ENCODE measurements around the gene AHNAK.
A peak's percentile ranks its signal among the peaks of the same experiment; 100 is the strongest.
"Not testable (repeated sequence)": the region's sequence is repeated elsewhere in the genome, so short reads cannot be mapped to it uniquely, and the experiment has no call there.

Gene AHNAK, protein sequence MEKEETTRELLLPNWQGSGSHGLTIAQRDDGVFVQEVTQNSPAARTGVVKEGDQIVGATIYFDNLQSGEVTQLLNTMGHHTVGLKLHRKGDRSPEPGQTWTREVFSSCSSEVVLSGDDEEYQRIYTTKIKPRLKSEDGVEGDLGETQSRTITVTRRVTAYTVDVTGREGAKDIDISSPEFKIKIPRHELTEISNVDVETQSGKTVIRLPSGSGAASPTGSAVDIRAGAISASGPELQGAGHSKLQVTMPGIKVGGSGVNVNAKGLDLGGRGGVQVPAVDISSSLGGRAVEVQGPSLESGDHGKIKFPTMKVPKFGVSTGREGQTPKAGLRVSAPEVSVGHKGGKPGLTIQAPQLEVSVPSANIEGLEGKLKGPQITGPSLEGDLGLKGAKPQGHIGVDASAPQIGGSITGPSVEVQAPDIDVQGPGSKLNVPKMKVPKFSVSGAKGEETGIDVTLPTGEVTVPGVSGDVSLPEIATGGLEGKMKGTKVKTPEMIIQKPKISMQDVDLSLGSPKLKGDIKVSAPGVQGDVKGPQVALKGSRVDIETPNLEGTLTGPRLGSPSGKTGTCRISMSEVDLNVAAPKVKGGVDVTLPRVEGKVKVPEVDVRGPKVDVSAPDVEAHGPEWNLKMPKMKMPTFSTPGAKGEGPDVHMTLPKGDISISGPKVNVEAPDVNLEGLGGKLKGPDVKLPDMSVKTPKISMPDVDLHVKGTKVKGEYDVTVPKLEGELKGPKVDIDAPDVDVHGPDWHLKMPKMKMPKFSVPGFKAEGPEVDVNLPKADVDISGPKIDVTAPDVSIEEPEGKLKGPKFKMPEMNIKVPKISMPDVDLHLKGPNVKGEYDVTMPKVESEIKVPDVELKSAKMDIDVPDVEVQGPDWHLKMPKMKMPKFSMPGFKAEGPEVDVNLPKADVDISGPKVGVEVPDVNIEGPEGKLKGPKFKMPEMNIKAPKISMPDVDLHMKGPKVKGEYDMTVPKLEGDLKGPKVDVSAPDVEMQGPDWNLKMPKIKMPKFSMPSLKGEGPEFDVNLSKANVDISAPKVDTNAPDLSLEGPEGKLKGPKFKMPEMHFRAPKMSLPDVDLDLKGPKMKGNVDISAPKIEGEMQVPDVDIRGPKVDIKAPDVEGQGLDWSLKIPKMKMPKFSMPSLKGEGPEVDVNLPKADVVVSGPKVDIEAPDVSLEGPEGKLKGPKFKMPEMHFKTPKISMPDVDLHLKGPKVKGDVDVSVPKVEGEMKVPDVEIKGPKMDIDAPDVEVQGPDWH (N-terminal part only)

DNA sequence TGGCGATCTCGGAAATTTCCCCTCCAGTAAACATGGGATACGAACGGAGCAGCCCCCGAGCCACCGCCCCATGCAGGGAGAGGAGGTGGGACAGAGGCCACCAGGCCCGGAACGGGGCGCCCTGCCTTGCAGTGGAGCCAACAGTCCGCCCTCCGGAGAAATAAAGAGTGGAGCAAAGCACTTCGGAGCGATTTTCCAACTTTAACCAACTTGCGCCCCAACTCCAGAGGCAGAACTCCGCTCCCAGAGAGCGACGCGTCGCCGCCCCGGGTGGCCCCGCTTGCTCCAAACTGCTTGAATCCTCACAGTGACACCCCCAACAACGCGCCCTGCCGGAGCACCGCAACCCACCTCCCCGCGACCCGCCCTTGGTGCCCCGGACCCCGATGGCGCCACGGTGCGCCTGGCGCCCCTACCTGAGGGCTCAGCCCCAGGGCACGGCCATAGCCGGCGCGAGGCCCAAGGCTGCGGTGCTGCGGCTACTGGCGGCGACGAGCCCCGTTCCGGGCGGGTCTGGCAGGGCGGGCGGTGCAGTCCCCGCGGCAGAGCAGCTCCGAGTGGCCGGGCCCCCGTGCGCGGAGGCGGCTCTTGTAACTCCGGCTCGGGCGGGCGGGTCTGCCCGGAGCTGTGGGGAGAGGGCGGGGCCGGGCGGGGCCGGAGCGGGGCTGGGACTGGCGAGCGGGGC lies at the start of gene AHNAK:
AHNAK (minus strand) TSS at position 563 of the 685 bp plus-strand sequence. CDS start 10,708 bp downstream, outside the sequence.
- DNase-seq = peak; percentile 53

DNA sequence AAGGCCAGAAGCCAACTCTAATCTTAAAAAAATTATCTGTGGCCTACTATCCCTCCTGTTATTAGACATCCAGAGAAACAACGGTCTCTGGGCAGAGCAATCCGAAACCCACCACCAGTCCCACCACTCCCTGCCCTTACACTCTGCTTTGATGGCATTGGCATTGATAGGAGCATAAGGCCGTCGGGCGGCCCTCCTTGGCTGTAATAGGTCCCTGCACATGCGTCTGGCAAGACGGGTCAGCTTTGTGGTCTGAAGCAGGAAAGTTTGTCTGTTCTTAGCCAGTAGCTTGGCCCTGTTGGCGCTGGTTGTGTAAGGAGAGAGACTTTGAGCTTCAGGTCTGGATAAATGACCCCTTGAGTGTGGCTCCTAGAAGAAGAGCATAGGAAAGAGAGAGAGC lies 48.5 kb upstream of the AHNAK start:
- DNase-seq = no peak

DNA sequence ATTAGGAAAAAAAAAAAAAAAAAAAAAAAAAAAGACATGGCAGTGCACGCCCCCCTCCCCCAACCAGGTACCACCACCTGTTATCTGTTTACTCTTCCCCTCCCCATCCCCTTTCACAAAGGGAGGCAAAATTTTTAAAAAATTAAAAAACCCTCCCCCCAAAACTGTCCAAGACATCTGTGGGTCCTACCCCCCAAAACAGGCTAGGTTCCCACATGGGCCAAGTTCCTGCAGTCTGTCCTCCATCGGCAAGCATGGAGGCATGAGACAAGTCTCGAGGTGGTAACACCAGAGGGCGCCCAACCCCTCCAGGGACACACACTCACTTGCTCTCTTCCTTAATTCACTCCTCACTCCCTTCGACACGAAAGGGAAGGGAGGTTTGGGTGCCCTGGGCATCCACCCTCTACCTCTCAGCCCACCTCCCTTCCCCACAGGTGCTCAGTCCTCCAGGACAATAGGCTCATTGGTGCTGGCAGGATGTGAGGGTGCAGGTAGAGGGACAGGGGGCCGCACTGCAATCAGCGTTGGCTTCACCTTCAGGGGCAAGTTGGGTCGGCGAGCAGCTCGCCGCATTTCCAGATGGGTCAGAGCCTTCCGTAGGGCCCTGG lies 46.9 kb upstream of the AHNAK start:
- DNase-seq = peak; percentile 91

DNA sequence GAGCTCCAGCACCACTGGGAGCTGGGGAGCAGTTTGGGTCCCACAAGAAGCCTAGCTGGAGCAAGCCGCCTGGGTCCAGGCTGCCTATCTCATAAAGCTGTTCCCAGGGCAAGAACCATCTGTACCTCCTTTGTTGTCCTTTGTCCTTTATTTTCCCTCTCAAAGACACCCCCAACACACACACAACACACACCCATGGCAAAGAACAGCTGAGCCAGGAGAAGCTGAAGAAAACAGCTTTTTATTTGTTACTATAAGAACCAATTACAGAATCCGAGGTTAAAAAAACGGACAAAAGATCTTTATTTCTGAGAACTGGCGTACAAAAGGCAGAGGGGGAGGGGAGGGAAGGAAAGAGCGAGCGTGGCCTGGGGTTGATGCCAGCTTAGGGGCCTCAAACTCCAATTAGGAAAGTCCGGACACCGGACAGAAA lies 46.4 kb upstream of the AHNAK start:
- no peak for DNase-seq

DNA sequence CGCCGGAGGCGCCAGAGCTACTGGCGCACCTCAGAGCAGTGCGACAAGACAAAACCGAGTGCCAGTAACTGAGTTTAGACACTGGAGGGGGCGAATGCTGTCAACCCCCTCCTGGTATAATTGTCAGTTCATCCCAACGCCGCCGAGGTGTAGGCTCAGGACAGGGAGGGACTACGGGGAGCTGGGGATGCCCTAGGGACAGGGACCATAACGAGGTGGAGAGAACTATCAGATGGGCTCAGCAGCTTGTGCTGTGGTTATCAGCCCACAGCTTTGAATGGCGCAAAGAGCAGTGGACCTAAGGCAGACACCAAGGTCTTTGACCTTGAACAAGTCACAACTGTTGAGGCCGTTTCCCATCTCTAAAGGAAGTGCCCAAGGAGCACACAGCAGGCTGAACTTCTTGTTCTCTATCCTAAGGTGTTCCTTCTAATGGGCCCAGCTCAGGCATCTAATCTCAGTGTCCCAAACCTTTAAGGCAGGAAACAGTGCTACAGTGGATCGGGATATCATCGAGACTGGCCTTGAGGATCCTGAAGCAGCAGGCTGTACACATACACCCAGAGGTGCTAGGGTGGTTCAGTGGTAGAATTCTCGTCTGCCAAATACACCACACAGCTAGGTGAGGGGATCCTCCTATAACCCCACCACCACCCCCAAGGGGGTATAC lies 45.7 kb upstream of the AHNAK start:
- DNase-seq = peak; percentile 69

DNA sequence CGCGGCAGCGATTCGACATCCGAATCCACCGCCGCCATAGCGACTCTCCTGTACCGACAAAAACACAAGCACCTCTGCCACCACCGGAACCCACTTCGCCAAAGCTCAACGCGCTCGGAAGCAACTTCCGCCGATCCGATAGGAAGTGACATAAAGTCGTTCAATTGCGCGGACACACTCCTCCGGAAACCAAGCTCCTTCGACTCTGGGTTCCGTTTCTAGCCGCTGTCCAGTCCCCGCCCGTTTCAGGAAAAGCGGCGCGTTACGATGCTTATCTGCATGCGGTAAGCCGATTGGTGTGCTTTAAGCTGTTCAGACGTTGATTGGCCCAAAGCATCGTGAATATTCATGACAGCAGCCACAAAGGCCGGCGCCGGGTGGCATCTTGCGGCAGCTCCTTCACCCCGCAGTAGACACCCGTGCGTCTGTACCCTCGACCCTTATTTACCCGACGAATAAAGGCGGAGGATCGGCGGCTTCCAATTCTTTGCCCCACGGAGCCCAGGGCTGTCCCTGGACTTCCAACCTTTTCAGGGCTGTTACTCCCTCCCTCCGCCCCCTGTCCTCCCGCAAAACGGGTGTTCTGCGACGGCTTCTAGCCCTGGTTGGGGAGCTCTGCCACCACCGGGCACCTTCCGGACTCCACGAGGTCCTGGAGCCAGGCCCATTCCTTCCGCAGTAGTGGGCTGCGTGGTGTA lies 45.0 kb upstream of the AHNAK start, which contains the start of gene TUT1:
TUT1 (minus strand) TSS at position 76 of the 698 bp plus-strand sequence; CDS start at position 38, 38 bp downstream.
- peak; percentile 99 for DNase-seq

DNA sequence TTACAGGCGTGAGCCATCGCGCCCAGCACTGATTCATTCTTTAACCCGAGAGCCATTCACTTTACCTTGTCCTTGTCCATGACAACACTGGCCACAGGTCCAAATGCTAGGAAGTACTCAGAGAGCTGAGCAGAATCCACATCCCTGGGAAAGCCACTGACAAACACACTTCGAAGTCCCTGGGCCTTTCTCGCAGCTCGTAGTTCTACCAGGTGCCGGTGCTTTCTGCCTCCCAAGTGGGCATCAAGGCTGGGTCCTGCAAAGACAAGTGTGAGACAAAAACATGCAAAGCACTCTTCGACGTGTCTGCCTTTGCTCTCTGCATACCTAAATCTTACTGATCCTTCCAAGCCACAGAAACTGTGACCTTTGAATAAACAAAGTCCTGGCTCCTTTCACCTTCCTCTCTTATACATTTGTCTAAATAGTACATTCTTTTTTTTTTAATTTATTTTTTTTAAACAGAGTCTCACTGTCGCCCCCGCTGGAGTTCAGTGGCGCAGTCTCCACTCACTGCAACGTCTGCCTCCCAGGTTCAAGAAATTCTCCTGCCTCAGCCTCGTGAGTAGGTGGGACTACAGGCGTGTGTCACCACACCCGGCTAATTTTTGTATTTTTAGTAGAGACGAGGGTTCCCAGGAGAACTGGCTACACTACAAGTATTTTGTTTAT lies 42.5 kb upstream of the AHNAK start:
- DNase-seq = peak; percentile 62

DNA sequence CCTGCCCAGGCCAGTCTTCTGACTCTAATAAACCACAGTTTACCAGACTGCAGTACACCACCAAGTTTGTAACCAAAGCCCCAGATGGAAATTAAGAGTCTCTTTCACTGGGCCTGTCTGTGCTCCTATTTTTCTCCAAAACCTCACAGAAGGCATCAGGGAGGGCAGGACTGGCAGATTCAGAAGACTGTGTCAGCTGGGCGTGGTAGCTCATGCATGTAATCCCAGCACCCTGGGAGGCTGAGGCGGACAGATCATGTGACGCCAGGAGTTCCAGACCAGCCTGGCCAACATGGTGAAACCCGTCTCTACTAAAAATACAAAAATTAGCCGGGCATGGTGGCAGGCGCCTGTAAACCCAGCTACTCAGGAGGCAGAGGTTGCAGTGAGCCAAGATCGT lies 38.8 kb upstream of the AHNAK start:
- DNase-seq = not testable (repeated sequence)

DNA sequence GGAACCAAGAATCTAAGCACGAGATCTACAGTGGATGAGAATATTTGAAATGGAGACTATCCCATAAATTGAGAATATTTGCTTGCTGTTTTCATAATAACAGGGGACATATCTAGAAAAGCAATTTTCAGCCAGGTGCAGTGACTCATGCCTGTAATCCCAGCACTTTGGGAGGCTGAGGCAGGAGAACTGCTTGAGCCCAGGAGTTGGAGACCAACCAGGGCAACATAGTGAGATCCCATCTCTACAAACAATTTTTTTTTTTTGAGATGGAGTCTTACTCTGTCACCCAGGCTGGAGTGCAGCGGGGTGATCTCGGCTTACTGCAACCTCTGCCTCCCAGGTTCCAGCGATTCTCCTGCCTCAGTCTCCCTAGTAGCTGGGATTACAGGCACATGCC lies 35.1 kb upstream of the AHNAK start:
- not testable (repeated sequence) for DNase-seq

DNA sequence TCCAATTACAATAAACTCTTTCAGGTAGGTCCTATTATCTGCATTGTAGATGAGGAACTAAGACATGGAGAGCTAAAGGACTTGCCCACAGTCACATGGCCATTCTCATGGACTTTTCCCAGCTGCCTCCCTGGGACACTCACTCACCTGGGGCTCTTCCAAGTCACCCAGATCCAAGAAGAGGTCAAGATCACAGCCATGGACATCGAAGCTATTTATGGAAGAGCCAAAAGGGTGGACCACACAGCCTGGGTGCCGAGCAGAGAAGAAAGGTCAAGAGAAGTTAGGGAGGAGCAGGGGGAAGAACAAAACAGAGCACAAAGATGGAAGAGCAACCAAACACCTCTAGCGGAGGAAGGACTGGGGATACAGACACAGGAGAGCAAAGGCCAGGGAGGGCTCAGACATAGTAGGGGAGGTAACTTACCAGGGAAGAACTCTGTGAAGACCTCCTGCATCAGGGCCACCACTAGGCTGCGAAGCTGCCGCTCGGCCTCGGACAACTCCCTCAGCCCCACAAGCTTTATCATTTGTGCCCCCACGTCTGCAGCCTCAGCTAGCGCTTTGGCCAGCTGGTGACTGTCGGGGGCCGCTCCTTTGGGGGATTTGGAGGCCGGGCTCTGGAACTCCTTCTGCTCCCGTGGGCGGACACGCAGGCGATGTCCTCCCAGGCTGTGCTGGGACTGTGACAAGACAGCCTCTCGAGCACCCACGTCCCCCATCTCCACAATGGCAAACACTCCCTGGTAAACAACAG lies 34.5 kb upstream of the AHNAK start:
- no peak for DNase-seq

DNA sequence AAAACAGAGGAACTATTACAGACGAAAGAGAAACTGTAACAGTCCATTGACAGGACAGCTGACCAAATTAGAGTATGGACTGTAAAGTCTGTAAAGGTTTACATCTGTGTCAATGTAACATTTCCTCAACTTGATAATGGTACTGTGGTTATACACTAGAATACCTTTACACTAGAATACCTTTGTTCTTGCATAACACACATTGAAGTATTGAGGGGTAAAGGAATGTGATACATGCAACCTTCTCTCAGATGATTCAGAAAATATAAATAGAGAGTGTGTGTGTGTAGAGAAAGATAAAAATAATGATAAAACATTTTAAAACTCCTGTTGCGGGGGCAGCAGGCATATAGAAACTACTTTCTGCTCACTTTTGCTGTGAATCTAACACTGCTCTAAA lies 32.6 kb upstream of the AHNAK start:
- no peak for DNase-seq

DNA sequence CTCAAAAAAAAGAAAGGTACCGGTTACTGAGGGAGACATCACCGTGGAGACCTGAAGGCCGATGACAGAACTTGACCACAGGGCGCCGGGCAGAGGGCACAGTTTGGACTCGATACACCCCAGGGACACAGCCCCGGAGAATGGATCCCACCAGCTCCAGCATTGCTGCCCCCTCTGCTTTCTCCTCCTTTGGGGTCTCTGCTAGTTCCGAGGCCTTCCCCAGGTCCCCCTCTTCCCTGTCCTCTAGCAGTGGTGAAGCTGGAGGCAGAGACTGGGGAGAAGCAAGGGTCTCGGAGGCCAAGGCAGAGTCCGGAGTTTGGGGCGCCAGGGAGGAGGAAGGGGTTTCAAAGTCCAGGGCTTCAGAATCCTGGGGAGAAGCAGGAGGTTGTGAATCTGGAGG lies 31.9 kb upstream of the AHNAK start:
- no peak for DNase-seq

DNA sequence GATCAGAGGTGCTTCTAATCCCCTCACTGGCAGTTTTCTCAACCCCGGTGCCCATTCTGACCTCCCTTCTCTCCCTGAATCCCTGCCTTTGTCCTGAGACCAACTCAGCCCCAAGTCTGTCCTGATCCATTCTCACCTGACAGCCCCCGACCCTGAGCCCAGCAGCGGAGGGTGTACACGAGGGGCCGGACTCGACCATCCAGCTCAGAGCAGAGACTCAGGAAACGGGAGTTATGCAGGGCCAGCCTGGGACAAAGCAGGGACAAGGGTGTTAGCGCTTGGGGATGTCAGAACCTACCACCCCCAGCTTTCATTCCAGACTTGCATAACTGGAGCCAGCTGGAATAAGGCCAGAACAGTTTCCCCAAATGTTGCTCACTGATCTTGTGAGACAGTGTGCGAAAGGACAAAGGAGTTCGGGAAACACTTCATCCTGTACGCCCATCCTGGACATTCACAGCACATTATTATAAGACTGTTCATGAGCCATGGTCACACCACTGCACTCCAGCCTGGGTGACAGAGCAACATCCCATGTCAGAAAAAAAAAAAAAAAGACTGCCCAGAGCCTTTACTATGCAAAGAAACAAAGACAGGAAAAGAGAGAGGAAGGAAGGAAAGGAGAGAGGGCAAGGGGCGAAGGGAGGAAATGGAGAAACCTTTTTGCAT lies 30.6 kb upstream of the AHNAK start:
- no peak for DNase-seq

DNA sequence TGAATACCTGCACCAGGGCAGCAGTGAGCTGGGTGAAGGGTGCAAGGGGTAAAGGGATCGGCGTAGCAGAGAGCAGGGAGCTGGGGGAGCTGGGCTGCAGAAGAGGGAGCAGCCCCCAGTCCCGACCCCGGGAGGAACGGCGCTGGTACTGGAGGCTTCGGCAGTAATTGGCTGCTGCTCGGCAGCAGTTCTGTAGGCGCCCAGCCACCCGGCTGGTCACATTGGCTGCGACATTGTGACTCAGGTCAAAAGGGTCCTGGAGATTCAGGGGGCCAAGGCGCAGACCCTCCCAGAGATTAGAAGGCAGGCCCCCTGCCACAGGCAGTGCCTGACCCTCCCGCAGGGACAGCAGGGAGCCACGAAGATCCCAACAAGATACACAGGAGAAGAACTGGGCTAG lies 29.2 kb upstream of the AHNAK start:
- no peak for DNase-seq

DNA sequence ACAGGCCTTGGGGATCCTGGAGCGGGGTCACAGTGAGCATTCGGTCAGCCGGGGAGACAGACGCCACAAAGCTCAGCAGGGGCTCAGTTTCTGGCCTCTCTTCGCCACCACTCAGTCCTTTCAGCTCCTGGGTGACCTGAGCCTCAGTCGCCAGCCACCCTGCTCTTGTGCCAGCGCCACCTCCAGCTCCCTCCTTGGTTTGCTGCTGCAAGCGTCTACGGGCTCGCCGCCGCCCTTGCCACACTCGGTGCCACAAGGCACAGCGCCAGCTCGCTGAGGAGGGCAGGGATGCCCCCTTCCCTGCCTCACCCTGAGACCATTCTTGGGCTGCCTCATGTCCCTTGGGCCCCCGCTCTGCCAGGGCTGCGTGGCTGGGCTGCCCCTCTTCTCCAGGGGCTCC lies 28.6 kb upstream of the AHNAK start:
- no peak for DNase-seq

DNA sequence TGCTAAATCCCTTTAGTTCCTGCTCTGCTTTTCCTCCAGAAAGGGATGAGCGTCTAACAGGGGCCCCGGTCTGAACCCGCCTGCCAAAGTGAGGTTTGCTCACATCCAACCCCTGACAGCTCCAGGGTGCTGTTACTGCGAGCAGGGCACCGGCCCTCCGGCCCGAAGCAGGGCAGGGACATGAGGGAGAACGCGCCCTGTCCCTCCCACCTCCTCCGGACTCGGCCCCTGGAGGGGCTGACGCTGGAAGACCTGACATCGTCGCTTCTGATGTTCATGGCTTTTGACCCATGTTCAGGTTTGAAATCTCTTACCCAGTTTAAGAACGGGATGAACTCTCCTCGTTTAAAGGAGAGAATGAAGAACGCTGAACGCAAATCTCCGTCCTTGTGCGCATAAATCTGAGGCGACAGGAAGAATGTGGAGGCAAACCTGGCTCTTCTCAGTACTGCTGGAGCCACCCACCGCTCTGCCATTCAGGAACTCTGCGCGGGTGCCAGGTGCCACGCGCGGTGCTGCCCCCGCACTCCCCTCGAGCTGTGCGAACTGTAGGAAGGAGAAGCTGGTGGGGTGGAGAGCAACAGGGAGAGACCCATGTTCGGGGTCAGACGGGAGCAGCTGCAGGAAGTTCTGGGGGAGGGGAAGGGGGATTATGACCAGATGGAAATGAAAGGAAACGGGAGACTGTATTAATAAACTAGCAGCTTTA lies 27.9 kb upstream of the AHNAK start:
- no peak for DNase-seq

DNA sequence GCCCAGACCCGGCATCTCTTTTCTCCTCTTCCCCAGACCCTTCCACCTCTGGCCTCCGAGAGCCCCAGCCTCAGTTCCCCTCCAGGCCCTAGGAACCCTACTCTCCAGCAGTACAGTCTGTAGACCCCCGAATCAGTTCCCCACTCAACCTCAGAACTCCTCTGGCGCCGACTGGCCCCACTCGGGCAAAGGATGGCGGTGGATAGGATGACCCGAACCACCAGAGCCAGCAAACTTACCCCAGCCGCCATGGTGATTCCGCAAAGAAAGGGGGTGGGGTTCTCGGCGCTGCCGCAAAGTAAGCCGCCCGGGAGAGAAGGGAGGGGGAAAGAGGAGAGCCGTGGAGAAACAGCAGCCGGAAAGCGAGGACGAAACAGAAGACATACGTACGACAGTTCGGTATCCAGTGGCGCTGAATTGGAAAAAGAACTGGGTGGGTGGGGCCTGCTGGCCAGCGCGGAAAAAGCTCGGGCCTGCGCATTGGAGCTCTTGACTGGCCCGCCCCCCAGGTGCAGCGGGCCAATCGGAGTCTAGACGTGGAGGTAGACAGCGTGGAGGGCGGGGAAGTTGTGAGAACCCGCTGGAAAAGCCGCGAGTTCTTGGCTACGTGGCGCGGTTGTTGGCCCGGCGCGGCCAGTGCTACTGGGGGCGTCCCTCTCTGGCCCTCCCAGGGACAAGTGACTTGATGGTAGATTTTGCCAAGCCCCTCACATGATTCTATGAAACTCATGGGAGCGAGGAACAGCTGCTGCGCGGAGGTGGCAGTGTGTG lies 27.2 kb upstream of the AHNAK start, which contains the start of gene EEF1G:
EEF1G (minus strand) TSS at position 300 of the 771 bp plus-strand sequence; CDS start at position 251, 49 bp downstream.
- peak; percentile 99 for DNase-seq

All from hematopoietic multipotent progenitor cell treated with erythropoietin and hydrocortisone succinate and interleukin-3 and kit ligand, for 8 days (in vitro differentiated cells).